Fibroblast of lung (primary cell): Measurements from ENCODE around the gene SHPK. TPM values are rescaled to one million over a fixed set of nuclear protein-coding genes. Genes with fewer than 3 reads are reported as not detected.

Source experiments
- DNase-seq, 2 donors: peaks; one replicate each; pipeline versions ENCODE4 v3.0.0 to v3.0.0-alpha.2; 2010; ENCODE audit warnings: low read depth in 2 of 2
- H2AFZ ChIP-seq: 2 replicates; pipeline ENCODE4 v1.5.1; 2012; ENCODE audit warnings: low read length, control low read depth, inconsistent platforms
- H3K27ac ChIP-seq: 2 replicates; pipeline ENCODE4 v1.5.1; 2011; ENCODE audit warnings: low read length, control low read depth; ENCODE audit not compliant: insufficient read depth
- H3K27me3 ChIP-seq: 2 replicates; pipeline ENCODE4 v1.5.1; 2011; ENCODE audit warnings: mild to moderate bottlenecking, low read length; ENCODE audit not compliant: control insufficient read depth, insufficient read depth
- H3K36me3 ChIP-seq: 2 replicates; pipeline ENCODE4 v1.5.1; 2011; ENCODE audit warnings: low read length; ENCODE audit not compliant: control insufficient read depth, insufficient read depth
- H3K4me1 ChIP-seq: 2 replicates; pipeline ENCODE4 v1.5.1; 2011; ENCODE audit warnings: low read length; ENCODE audit not compliant: control insufficient read depth, insufficient read depth; ENCODE audit errors: extremely low read depth
- H3K4me2 ChIP-seq: 2 replicates; pipeline ENCODE4 v1.5.1; 2011; ENCODE audit warnings: low read length, control low read depth; ENCODE audit not compliant: insufficient read depth; ENCODE audit errors: extremely low read depth
- H3K4me3 ChIP-seq, 4 experiments: fragments of 200-600 bp in 1 of 4; sonication (generic) in 1 of 4; replicated peaks in 1 of 4; 2 replicates each; pipeline ENCODE4 v1.5.1; 2011 to 2016; ENCODE audit warnings: low read length in 4 of 4, low read depth in 3 of 4, mild to moderate bottlenecking in 3 of 4, control low read depth in 2 of 4, inconsistent platforms in 1 of 4, mixed read lengths in 1 of 4; ENCODE audit not compliant: insufficient read depth in 1 of 4; ENCODE audit errors: control extremely low read depth in 1 of 4
- H3K79me2 ChIP-seq: 2 replicates; pipeline ENCODE4 v1.5.1; 2012; ENCODE audit warnings: mild to moderate bottlenecking, low read length, inconsistent platforms; ENCODE audit not compliant: control insufficient read depth, insufficient read depth
- H3K9ac ChIP-seq: 2 replicates; pipeline ENCODE4 v1.5.1; 2011; ENCODE audit warnings: mild to moderate bottlenecking, low read length, control low read depth; ENCODE audit not compliant: insufficient read depth
- H3K9me3 ChIP-seq: 2 replicates; pipeline ENCODE4 v1.5.1; 2012; ENCODE audit warnings: low read depth, low read length; ENCODE audit not compliant: control insufficient read depth, insufficient read depth
- H4K20me1 ChIP-seq: 2 replicates; pipeline ENCODE4 v1.5.1; 2011; ENCODE audit warnings: low read length; ENCODE audit not compliant: control insufficient read depth, insufficient read depth; ENCODE audit errors: extremely low read depth
- EZH2 ChIP-seq: IDR thresholded peaks from 2 replicates; pipeline ENCODE4 v1.5.1; 2012; ENCODE audit warnings: low read length, control low read depth, mild to moderate bottlenecking; ENCODE audit errors: missing control alignments
- polyA plus RNA-seq, 2 donors: library from polyadenylated mRNA; depleted of rRNA in 1 of 2; stranded (reverse) in 1 of 2; unstranded in 1 of 2; fragments of >200 nt; gene quantifications; 2 replicates each; pipeline ENCODE4 v1.2.1, GENCODE V29; 2011 to 2012; ENCODE audit warnings: missing spikeins in 1 of 2
- total RNA-seq: library from RNA; depleted of rRNA; stranded (reverse); fragments of >200 nt; gene quantifications from 2 replicates; pipeline ENCODE4 v1.2.1, GENCODE V29; 2014
- TF ChIP-seq, protein P1 (sequence below), 2 donors: IDR thresholded peaks in 1 of 2; conservative IDR thresholded peaks in 1 of 2; 1 replicate in 1 of 2; 2 replicates in 1 of 2; pipeline ENCODE4 v1.5.1; 2011 to 2012; ENCODE audit warnings: low read length in 2 of 2, control low read depth in 1 of 2, inconsistent platforms in 1 of 2, low read depth in 1 of 2, mild to moderate bottlenecking in 1 of 2

The SHPK gene
- total and polyA plus RNA-seq, 2 donors (not counting 1 experiment from before 2014, with no cell fraction given), result 7.2 to 8.9 TPM

DNA sequence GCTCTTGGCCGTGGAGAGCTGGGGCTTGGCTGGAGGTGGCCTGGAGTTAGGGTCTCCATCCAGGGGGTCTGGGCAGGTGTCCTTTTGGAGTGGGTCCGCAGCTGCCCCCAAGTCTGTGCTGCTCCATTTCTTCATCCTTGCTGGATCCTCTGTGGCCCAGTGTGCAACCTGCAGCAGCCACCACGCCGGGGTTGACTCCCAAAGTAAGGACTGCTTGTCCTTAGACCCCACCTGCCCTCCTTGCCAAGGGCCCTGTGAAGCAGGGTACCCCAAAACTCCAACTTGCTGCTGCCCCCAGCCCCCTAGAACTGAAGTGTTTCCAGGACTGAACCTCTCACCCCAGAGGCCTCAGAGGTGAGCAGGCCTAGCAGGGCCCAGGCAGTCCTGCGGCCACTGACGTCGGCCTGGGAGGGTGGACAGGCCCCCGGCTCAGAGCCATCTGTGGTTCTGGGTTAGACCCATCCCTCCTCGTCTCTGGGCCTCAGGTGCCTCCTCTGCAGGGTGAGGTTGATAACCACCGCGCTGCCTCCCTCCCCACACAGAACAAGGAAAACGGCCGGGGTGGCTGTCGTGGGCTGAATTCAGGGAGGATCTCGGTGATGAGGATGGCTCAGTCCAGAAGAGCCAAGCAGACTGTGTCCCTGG is 43.7 kb downstream of the SHPK start:
- H2AFZ ChIP-seq, result no peak overlapping the region
- H3K79me2 ChIP-seq, result no peaks in the 10 kb centered on the region
- H3K4me1 ChIP-seq, result no peaks in the 10 kb centered on the region
- H4K20me1 ChIP-seq, result no peaks in the 10 kb centered on the region
- TF ChIP-seq, protein P1, sequence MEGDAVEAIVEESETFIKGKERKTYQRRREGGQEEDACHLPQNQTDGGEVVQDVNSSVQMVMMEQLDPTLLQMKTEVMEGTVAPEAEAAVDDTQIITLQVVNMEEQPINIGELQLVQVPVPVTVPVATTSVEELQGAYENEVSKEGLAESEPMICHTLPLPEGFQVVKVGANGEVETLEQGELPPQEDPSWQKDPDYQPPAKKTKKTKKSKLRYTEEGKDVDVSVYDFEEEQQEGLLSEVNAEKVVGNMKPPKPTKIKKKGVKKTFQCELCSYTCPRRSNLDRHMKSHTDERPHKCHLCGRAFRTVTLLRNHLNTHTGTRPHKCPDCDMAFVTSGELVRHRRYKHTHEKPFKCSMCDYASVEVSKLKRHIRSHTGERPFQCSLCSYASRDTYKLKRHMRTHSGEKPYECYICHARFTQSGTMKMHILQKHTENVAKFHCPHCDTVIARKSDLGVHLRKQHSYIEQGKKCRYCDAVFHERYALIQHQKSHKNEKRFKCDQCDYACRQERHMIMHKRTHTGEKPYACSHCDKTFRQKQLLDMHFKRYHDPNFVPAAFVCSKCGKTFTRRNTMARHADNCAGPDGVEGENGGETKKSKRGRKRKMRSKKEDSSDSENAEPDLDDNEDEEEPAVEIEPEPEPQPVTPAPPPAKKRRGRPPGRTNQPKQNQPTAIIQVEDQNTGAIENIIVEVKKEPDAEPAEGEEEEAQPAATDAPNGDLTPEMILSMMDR (conservative IDR thresholded peaks at IDR 0.05 in 1 of 2, IDR thresholded peaks at IDR 0.05 in 1 of 2; ENCODE audit: low read depth in 1 of 2, low read length in 2 of 2), result no peak
- TF ChIP-seq EZH2, result no peak
- no peak overlapping the region for H3K9ac ChIP-seq
- no peaks in the 10 kb centered on the region for H3K9me3 ChIP-seq
- H3K4me3 ChIP-seq, result no peak overlapping the region
- no peaks in the 10 kb centered on the region for H3K36me3 ChIP-seq
- DNase-seq, result no peak
- H3K27ac ChIP-seq, result no peak overlapping the region
- no peaks in the 10 kb centered on the region for H3K27me3 ChIP-seq
- H3K4me2 ChIP-seq, result no peak overlapping the region

DNA sequence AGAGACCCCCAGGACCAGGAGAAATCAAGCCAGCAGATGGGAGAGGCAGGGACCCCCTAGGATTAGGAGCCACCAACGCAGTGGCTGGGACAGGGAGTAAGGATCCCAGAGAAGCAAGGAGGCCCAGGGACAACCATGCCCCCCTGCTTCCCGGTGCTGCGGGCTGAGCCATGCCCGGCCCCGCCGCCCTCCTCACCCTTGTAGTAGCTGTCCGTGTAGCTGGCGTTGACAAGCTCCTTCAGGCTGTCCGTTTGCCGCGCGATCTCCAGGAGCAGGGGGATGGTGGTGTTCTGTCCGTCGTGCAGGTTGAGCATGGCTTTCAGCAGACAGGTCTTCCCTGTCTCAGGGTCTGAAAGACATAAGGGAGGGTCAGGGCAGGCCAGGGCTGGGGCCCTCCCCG is 45.3 kb downstream of the SHPK start:
- Histone ChIP-seq H3K9me3 (no peaks in the 10 kb centered on the region), H4K20me1 (no peaks in the 10 kb centered on the region), H3K79me2 (no peaks in the 10 kb centered on the region), H3K4me1 (no peaks in the 10 kb centered on the region), H3K36me3 (peaks cover 3% of the 10 kb centered on the region), H2AFZ (no peak overlapping the region), H3K27ac (no peak overlapping the region), H3K4me3 (no peak overlapping the region), H3K27me3 (no peaks in the 10 kb centered on the region), H3K4me2 (no peak overlapping the region), H3K9ac (no peak overlapping the region)
- no peak for DNase-seq
- TF ChIP-seq, protein P1 (conservative IDR thresholded peaks at IDR 0.05 in 1 of 2, IDR thresholded peaks at IDR 0.05 in 1 of 2; ENCODE audit: low read depth in 1 of 2, low read length in 2 of 2), result no peak

GRCh38 chr17:3590231-3590630 is 45.8 kb downstream of the SHPK start:
- no peak overlapping the region for H3K9ac ChIP-seq
- TF ChIP-seq EZH2, result no peak
- TF ChIP-seq, protein P1 (conservative IDR thresholded peaks at IDR 0.05 in 1 of 2, IDR thresholded peaks at IDR 0.05 in 1 of 2; ENCODE audit: low read depth in 1 of 2, low read length in 2 of 2), result no peak
- no peaks in the 10 kb centered on the region for H3K79me2 ChIP-seq

More at GRCh38 chr17:3590231-3590630, 45.8 kb downstream of the SHPK start:
- Histone ChIP-seq H4K20me1 (no peaks in the 10 kb centered on the region), H3K27ac (no peak overlapping the region), H3K27me3 (no peaks in the 10 kb centered on the region), H2AFZ (no peak overlapping the region), H3K36me3 (peaks cover 3% of the 10 kb centered on the region), H3K9me3 (no peaks in the 10 kb centered on the region), H3K4me1 (no peaks in the 10 kb centered on the region), H3K4me2 (no peak overlapping the region), H3K4me3 (no peak overlapping the region)
- no peak for DNase-seq
